ENCODE data around the gene SP9. TPM values are rescaled to one million over a fixed set of nuclear protein-coding genes. Genes with fewer than 3 reads are reported as not detected.

Gene SP9
- total and polyA plus RNA-seq, 8 donors: 0.02 TPM; not detected in 7

- FAIRE-seq (no peak), DNase-seq (peak in 2 of 6 donors; percentile 64 to 69), ATAC-seq (peak in 3 of 4 donors; percentile 45 to 69 (median 55))
- 4 to 5% methylated on average over 63 of the region's 63 CpGs for WGBS, 2 donors
- no peaks in the 10 kb centered on the region for H3K9me3 ChIP-seq
- peaks cover 0 to 8% (median 0%) of the 10 kb centered on the region in 3 donors for H3K4me1 ChIP-seq
- intact Hi-C loops (cut with DNase I): no loop called here
- H3K27me3 ChIP-seq: peaks cover 7 to 51% (median 17%) of the 10 kb centered on the region in 4 donors
- H3K4me3 ChIP-seq: peak overlapping the region in 2 of 4 donors; percentile 12 to 40
- TF ChIP-seq CTCF (IDR thresholded peaks at IDR 0.05): no peak
- H3K36me3 ChIP-seq: no peaks in the 10 kb centered on the region
- H3K27ac ChIP-seq: no peak overlapping the region
Observed at GRCh38 chr2:174326161-174327020, 8.4 kb upstream of the SP9 start.

GRCh38 chr2:174327021-174327840 lies 7.5 kb upstream of the SP9 start:
- intact Hi-C loops (cut with DNase I): no loop called here
- 11% methylated on average over 38 to 41 of the region's 41 CpGs for WGBS, 2 donors
- ATAC-seq: peak in 3 of 4 donors; percentile 41 to 56 (median 41)
- Histone ChIP-seq H3K9me3 (no peaks in the 10 kb centered on the region), H3K4me3 (peak overlapping the region in 2 of 4 donors; percentile 12 to 40), H3K4me1 (peaks cover 0 to 8% (median 0%) of the 10 kb centered on the region in 3 donors), H3K36me3 (no peaks in the 10 kb centered on the region), H3K27ac (no peak overlapping the region), H3K27me3 (peaks cover 8 to 57% (median 22%) of the 10 kb centered on the region in 4 donors)
- no peak for TF ChIP-seq CTCF (IDR thresholded peaks at IDR 0.05)
- FAIRE-seq: no peak
- peak in 2 of 6 donors; percentile 56 to 70 for DNase-seq

GRCh38 chr2:174327841-174328113 lies 7.0 kb upstream of the SP9 start:
- DNase-seq (no peak), FAIRE-seq (no peak), ATAC-seq (no peak)
- H3K27ac ChIP-seq: no peak overlapping the region
- 13 to 16% methylated on average over 6 of the region's 6 CpGs for WGBS, 2 donors
- intact Hi-C loops (cut with DNase I): no loop called here
- peaks cover 8 to 57% (median 22%) of the 10 kb centered on the region in 4 donors for H3K27me3 ChIP-seq
- H3K4me1 ChIP-seq: peaks cover 0 to 8% (median 0%) of the 10 kb centered on the region in 3 donors
- H3K9me3 ChIP-seq: no peaks in the 10 kb centered on the region
- H3K36me3 ChIP-seq: no peaks in the 10 kb centered on the region
- no peak for TF ChIP-seq CTCF (IDR thresholded peaks at IDR 0.05)
- H3K4me3 ChIP-seq: no peak overlapping the region

GRCh38 chr2:174328114-174328960 lies 6.4 kb upstream of the SP9 start:
- ATAC-seq (peak in 1 of 4 donors; percentile 17), DNase-seq (peak in 1 of 6 donors; percentile 55), FAIRE-seq (no peak)
- H3K4me1 ChIP-seq: peaks cover 0 to 8% (median 0%) of the 10 kb centered on the region in 3 donors
- H3K27me3 ChIP-seq: peaks cover 8 to 63% (median 24%) of the 10 kb centered on the region in 4 donors
- WGBS, 2 donors: 10% methylated on average over 42 to 44 of the region's 44 CpGs
- no peaks in the 10 kb centered on the region for H3K9me3 ChIP-seq
- intact Hi-C loops (cut with DNase I): no loop called here
- no peak for TF ChIP-seq CTCF (IDR thresholded peaks at IDR 0.05)
- H3K4me3 ChIP-seq: peak overlapping the region in 1 of 4 donors; percentile 5
- no peaks in the 10 kb centered on the region for H3K36me3 ChIP-seq
- H3K27ac ChIP-seq: no peak overlapping the region
